ENCODE results near the gene DNAJC15.
A peak's percentile ranks its signal among the peaks of the same experiment; 100 is the strongest.

The DNAJC15 gene

DNA sequence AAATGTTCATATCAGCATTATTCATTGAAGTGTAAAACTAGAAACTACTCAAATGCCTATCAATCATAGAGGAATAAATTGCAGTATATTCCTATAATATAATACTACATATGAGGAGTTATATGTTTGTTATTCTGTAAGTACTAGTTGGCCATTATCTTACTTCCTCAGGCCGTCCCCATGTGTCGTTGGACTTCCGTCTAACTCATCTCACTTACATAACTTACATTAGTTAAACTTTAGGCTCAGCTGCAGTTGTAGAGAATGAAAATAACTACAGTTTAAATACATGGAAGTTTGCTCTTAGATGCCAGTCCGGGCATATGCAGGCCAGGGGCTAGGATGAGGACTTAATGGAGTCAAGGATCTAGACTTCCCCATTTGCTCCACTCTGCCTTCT is 22.7 kb upstream of the DNAJC15 start:
- H3K27me3 ChIP-seq (ENCODE audit: insufficient read depth, low read length, poor library complexity, severe bottlenecking) = no peaks in the 10 kb centered on the region
- no peak overlapping the region for H3K9ac ChIP-seq (ENCODE audit: low read depth, low read length, poor library complexity, severe bottlenecking)
- H2AFZ ChIP-seq (ENCODE audit: low read length) = 0 out of 2 replicates have a peak overlapping the region, but pooled peaks have one; percentile 5
- H3K4me1 ChIP-seq (ENCODE audit: insufficient read depth, low read length, poor library complexity, severe bottlenecking) = no peaks in the 10 kb centered on the region
- H3K4me3 ChIP-seq (ENCODE audit: low read length, poor library complexity, severe bottlenecking) = no peak overlapping the region
- no peaks in the 10 kb centered on the region for H4K20me1 ChIP-seq (ENCODE audit: insufficient read depth, low read length, poor library complexity, severe bottlenecking)
- H3K36me3 ChIP-seq (ENCODE audit: insufficient read depth, low read length) = no peaks in the 10 kb centered on the region
- H3K9me2 ChIP-seq (replicated peaks; ENCODE audit: low read depth, low read length) = no peaks in the 10 kb centered on the region
- TF ChIP-seq, protein P1, sequence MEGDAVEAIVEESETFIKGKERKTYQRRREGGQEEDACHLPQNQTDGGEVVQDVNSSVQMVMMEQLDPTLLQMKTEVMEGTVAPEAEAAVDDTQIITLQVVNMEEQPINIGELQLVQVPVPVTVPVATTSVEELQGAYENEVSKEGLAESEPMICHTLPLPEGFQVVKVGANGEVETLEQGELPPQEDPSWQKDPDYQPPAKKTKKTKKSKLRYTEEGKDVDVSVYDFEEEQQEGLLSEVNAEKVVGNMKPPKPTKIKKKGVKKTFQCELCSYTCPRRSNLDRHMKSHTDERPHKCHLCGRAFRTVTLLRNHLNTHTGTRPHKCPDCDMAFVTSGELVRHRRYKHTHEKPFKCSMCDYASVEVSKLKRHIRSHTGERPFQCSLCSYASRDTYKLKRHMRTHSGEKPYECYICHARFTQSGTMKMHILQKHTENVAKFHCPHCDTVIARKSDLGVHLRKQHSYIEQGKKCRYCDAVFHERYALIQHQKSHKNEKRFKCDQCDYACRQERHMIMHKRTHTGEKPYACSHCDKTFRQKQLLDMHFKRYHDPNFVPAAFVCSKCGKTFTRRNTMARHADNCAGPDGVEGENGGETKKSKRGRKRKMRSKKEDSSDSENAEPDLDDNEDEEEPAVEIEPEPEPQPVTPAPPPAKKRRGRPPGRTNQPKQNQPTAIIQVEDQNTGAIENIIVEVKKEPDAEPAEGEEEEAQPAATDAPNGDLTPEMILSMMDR (conservative IDR thresholded peaks at IDR 0.05; ENCODE audit: low read length) = no peak
- no peak for TF ChIP-seq EZH2phosphoT487 (IDR thresholded peaks at IDR 0.05; ENCODE audit: borderline replicate concordance)
- no peaks in the 10 kb centered on the region for H3K79me2 ChIP-seq (ENCODE audit: insufficient read depth, low read length)
- no peaks in the 10 kb centered on the region for H3K9me3 ChIP-seq (ENCODE audit: insufficient read depth, low read depth, low read length)
- H3F3A ChIP-seq (ENCODE audit: low read depth) = no peaks in the 10 kb centered on the region
- no peak overlapping the region for H3K4me2 ChIP-seq (ENCODE audit: low read depth, low read length, poor library complexity, severe bottlenecking)

DNA sequence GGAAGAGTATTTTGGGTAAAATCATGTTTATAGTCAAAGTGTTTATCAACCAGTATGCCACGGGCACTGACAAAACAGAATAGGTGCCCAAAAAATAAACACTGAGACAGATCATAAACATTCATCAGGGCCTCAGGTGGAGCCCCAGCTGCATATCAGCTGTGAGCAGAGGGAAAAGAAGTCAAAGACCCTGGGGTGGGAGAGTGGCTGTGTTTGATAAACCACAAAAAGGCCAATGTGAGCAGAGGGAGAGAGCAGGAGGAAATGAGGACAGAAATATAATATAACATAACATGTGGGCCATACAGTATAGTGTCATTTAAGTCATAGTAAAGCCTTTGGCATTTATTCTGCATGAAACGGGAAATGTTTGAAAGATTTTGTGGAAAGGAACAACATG is 21.4 kb upstream of the DNAJC15 start:
- Histone ChIP-seq H3K36me3 (ENCODE audit: insufficient read depth, low read length) (no peaks in the 10 kb centered on the region), H3K9me2 (replicated peaks; ENCODE audit: low read depth, low read length) (no peaks in the 10 kb centered on the region), H3K79me2 (ENCODE audit: insufficient read depth, low read length) (no peaks in the 10 kb centered on the region), H4K20me1 (ENCODE audit: insufficient read depth, low read length, poor library complexity, severe bottlenecking) (no peaks in the 10 kb centered on the region), H3K9ac (ENCODE audit: low read depth, low read length, poor library complexity, severe bottlenecking) (no peak overlapping the region), H3K4me2 (ENCODE audit: low read depth, low read length, poor library complexity, severe bottlenecking) (no peak overlapping the region), H3F3A (ENCODE audit: low read depth) (no peaks in the 10 kb centered on the region), H3K9me3 (ENCODE audit: insufficient read depth, low read depth, low read length) (no peaks in the 10 kb centered on the region), H2AFZ (ENCODE audit: low read length) (no peak overlapping the region), H3K4me3 (ENCODE audit: low read length, poor library complexity, severe bottlenecking) (no peak overlapping the region), H3K27me3 (ENCODE audit: insufficient read depth, low read length, poor library complexity, severe bottlenecking) (no peaks in the 10 kb centered on the region), H3K4me1 (ENCODE audit: insufficient read depth, low read length, poor library complexity, severe bottlenecking) (no peaks in the 10 kb centered on the region)
- no peak for TF ChIP-seq EZH2phosphoT487 (IDR thresholded peaks at IDR 0.05; ENCODE audit: borderline replicate concordance)
- TF ChIP-seq, protein P1 (conservative IDR thresholded peaks at IDR 0.05; ENCODE audit: low read length) = no peak

DNA sequence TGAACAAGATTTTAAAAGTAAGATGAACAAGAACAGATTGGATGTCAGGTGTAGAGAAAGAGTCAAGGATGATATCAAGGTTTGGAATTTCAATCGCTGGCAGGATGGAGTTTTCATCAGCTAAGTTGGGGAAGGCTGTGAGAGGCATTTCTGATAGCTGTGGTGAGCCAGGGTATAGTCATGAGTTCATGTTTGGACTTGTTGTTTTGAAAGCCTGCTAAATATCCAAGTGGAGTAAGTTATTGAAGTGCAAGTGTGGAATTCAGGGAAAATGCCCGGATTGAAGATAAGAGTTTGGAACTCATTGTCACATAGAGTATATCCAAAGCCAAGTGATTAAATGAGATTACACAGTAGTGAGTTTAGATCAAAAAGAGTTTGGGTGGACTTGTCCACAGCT is 20.4 kb upstream of the DNAJC15 start:
- no peaks in the 10 kb centered on the region for H3K9me3 ChIP-seq (ENCODE audit: insufficient read depth, low read depth, low read length)
- no peaks in the 10 kb centered on the region for H3K9me2 ChIP-seq (replicated peaks; ENCODE audit: low read depth, low read length)
- H3K9ac ChIP-seq (ENCODE audit: low read depth, low read length, poor library complexity, severe bottlenecking) = no peak overlapping the region
- H3F3A ChIP-seq (ENCODE audit: low read depth) = no peaks in the 10 kb centered on the region
- H3K27me3 ChIP-seq (ENCODE audit: insufficient read depth, low read length, poor library complexity, severe bottlenecking) = no peaks in the 10 kb centered on the region
- H2AFZ ChIP-seq (ENCODE audit: low read length) = no peak overlapping the region
- TF ChIP-seq EZH2phosphoT487 (IDR thresholded peaks at IDR 0.05; ENCODE audit: borderline replicate concordance) = no peak
- TF ChIP-seq, protein P1 (conservative IDR thresholded peaks at IDR 0.05; ENCODE audit: low read length) = no peak
- no peaks in the 10 kb centered on the region for H3K36me3 ChIP-seq (ENCODE audit: insufficient read depth, low read length)
- H4K20me1 ChIP-seq (ENCODE audit: insufficient read depth, low read length, poor library complexity, severe bottlenecking) = no peaks in the 10 kb centered on the region
- no peak overlapping the region for H3K4me2 ChIP-seq (ENCODE audit: low read depth, low read length, poor library complexity, severe bottlenecking)
- H3K4me3 ChIP-seq (ENCODE audit: low read length, poor library complexity, severe bottlenecking) = no peak overlapping the region
- H3K4me1 ChIP-seq (ENCODE audit: insufficient read depth, low read length, poor library complexity, severe bottlenecking) = no peaks in the 10 kb centered on the region
- no peaks in the 10 kb centered on the region for H3K79me2 ChIP-seq (ENCODE audit: insufficient read depth, low read length)

All from Loucy (cell line).